Smooth muscle cell (in vitro differentiated cells): ENCODE data around the gene MUSTN1. TPM values are rescaled to one million over a fixed set of nuclear protein-coding genes. Genes with fewer than 3 reads are reported as not detected.

ENCODE experiments used
- DNase-seq: peaks from one replicate; lab custom pipeline; 2025; ENCODE audit not compliant: unreplicated experiment; lab: John Stamatoyannopoulos, UW
- H2AFZ ChIP-seq: fragments of 200-600 bp; sonication (generic); 2 replicates; pipeline ENCODE4 v1.6.0; 2016; ENCODE audit warnings: antibody characterized with exemption, low read depth, mild to moderate bottlenecking
- H3F3A ChIP-seq: fragments of 200-600 bp; sonication (generic); 2 replicates; pipeline ENCODE4 v1.6.0; 2017; ENCODE audit warnings: antibody characterized with exemption, low read depth
- H3K27ac ChIP-seq: fragments of 200-600 bp; sonication (generic); 2 replicates; pipeline ENCODE4 v1.5.1; 2016; ENCODE audit warnings: low read depth, mild to moderate bottlenecking
- H3K27me3 ChIP-seq: fragments of 200-600 bp; sonication (generic); 2 replicates; pipeline ENCODE4 v1.6.1; 2016; ENCODE audit warnings: low read depth, mild to moderate bottlenecking
- H3K36me3 ChIP-seq: fragments of 200-600 bp; sonication (generic); 2 replicates; pipeline ENCODE4 v1.5.1; 2016; ENCODE audit warnings: low read depth
- H3K4me1 ChIP-seq: fragments of 200-600 bp; sonication (generic); 2 replicates; pipeline ENCODE4 v1.5.1; 2016; ENCODE audit warnings: low read depth
- H3K4me2 ChIP-seq: fragments of 200-600 bp; sonication (generic); 2 replicates; pipeline ENCODE4 v1.6.0; 2016; ENCODE audit warnings: mild to moderate bottlenecking
- H3K4me3 ChIP-seq: fragments of 200-600 bp; sonication (generic); 2 replicates; pipeline ENCODE4 v1.5.1; 2016; ENCODE audit warnings: mild to moderate bottlenecking
- H3K79me2 ChIP-seq: fragments of 200-600 bp; sonication (generic); 2 replicates; pipeline ENCODE4 v1.6.0; 2016; ENCODE audit warnings: low read depth, mild to moderate bottlenecking
- H3K9ac ChIP-seq: fragments of 200-600 bp; sonication (generic); 2 replicates; pipeline ENCODE4 v1.6.0; 2016; ENCODE audit warnings: low read depth
- H3K9me3 ChIP-seq: fragments of 200-600 bp; sonication (generic); replicated peaks from 2 replicates; pipeline ENCODE4 v1.5.1; 2016; ENCODE audit warnings: low read depth
- H4K20me1 ChIP-seq: fragments of 200-600 bp; sonication (generic); 2 replicates; pipeline ENCODE4 v1.6.0; 2016; ENCODE audit warnings: low read depth
- CTCF ChIP-seq: fragments of 200-600 bp; sonication (generic); IDR thresholded peaks from 2 replicates; pipeline ENCODE4 v1.5.1; 2017; ENCODE audit warnings: borderline replicate concordance, mild to moderate bottlenecking, antibody characterized with exemption; ENCODE audit not compliant: insufficient read depth, poor library complexity, severe bottlenecking
- WGBS: methylation state at CpG from one replicate; pipeline ENCODE4 v1.1.7; 2016; ENCODE audit warnings: low lambda C conversion rate; 5-methylcytosine and 5-hydroxymethylcytosine counted together
- polyA plus RNA-seq: library from polyadenylated mRNA; unstranded; fragments of >200 nt; fragmentation: Nextera tagmentation; extraction: Ambion mirVana; gene quantifications from 2 replicates; pipeline ENCODE4 v1.2.1, GENCODE V29; 2016
- total RNA-seq: library from RNA; depleted of rRNA; stranded (reverse); fragments of >200 nt; gene quantifications from 2 replicates; pipeline ENCODE4 v1.2.3, GENCODE V29; 2014

Gene MUSTN1
- total and polyA plus RNA-seq, 2 experiments from 2014 or later, result 0.30 to 2.2 TPM

- H3K4me2 ChIP-seq, result no peak overlapping the region
- no peaks in the 10 kb centered on the region for H3F3A ChIP-seq
- H2AFZ ChIP-seq, result no peak overlapping the region
- H3K9me3 ChIP-seq, result no peaks in the 10 kb centered on the region
- H4K20me1 ChIP-seq, result no peaks in the 10 kb centered on the region
- 79% methylated on average over 10 of the region's 10 CpGs for WGBS
- no peak overlapping the region for H3K4me3 ChIP-seq
- no peak overlapping the region for H3K9ac ChIP-seq
- H3K4me1 ChIP-seq, result no peaks in the 10 kb centered on the region
- no peak overlapping the region for H3K27ac ChIP-seq
- no peak for TF ChIP-seq CTCF
- H3K36me3 ChIP-seq, result no peaks in the 10 kb centered on the region
- no peak for DNase-seq
- no peaks in the 10 kb centered on the region for H3K27me3 ChIP-seq
- H3K79me2 ChIP-seq, result no peaks in the 10 kb centered on the region
These were observed 6.9 kb downstream of the MUSTN1 start for GRCh38 chr3:52827866-52828376.

GRCh38 chr3:52827441-52827840, 7.4 kb downstream of the MUSTN1 start:
- H3K4me2 ChIP-seq, result no peak overlapping the region
- DNase-seq, result no peak
- H3F3A ChIP-seq, result no peaks in the 10 kb centered on the region
- no peak overlapping the region for H3K4me3 ChIP-seq
- TF ChIP-seq CTCF, result no peak
- no peaks in the 10 kb centered on the region for H3K4me1 ChIP-seq
- H3K79me2 ChIP-seq, result no peaks in the 10 kb centered on the region
- H3K9ac ChIP-seq, result no peak overlapping the region
- no peaks in the 10 kb centered on the region for H4K20me1 ChIP-seq
- 56% methylated on average over 9 of the region's 9 CpGs for WGBS
- H3K9me3 ChIP-seq, result no peaks in the 10 kb centered on the region
- no peaks in the 10 kb centered on the region for H3K27me3 ChIP-seq
- no peak overlapping the region for H3K27ac ChIP-seq
- H3K36me3 ChIP-seq, result no peaks in the 10 kb centered on the region
- H2AFZ ChIP-seq, result no peak overlapping the region

- no peak for DNase-seq
- Histone ChIP-seq H3K9me3 (no peaks in the 10 kb centered on the region), H3K79me2 (no peaks in the 10 kb centered on the region), H3K9ac (no peak overlapping the region), H3K36me3 (no peaks in the 10 kb centered on the region), H3K4me3 (no peak overlapping the region), H3K4me1 (no peaks in the 10 kb centered on the region), H2AFZ (no peak overlapping the region), H4K20me1 (no peaks in the 10 kb centered on the region), H3K27ac (no peak overlapping the region), H3F3A (no peaks in the 10 kb centered on the region), H3K27me3 (no peaks in the 10 kb centered on the region), H3K4me2 (no peak overlapping the region)
- 95% methylated on average over 10 of the region's 10 CpGs for WGBS
- TF ChIP-seq CTCF, result no peak
These were observed 10.8 kb downstream of the MUSTN1 start for GRCh38 chr3:52824037-52824436.

- H3K27ac ChIP-seq, result no peak overlapping the region
- no peak overlapping the region for H3K4me2 ChIP-seq
These were observed 12.5 kb downstream of the MUSTN1 start for GRCh38 chr3:52822363-52822762.

More at GRCh38 chr3:52822363-52822762, 12.5 kb downstream of the MUSTN1 start:
- Histone ChIP-seq H3F3A (no peaks in the 10 kb centered on the region), H3K79me2 (no peaks in the 10 kb centered on the region), H3K4me3 (no peak overlapping the region), H4K20me1 (no peaks in the 10 kb centered on the region), H2AFZ (no peak overlapping the region), H3K36me3 (no peaks in the 10 kb centered on the region), H3K27me3 (no peaks in the 10 kb centered on the region), H3K9me3 (no peaks in the 10 kb centered on the region), H3K4me1 (no peaks in the 10 kb centered on the region), H3K9ac (no peak overlapping the region)
- DNase-seq, result no peak
- TF ChIP-seq CTCF, result no peak
- 91% methylated on average over 5 of the region's 5 CpGs for WGBS
